AG04449 (cell line): ENCODE measurements around the gene EHBP1L1.
A peak's percentile ranks its signal among the peaks of the same experiment; 100 is the strongest.

Experiments
- CTCF ChIA-PET: fragments of 350-600 bp; formaldehyde crosslinking; extraction: SDS; loops from one replicate; lab custom pipeline; 2021; ENCODE audit warnings: antibody characterized with exemption; lab: Yijun Ruan, JAX
- POLR2A ChIA-PET: fragments of 400-600, 350-600 bp; formaldehyde crosslinking; extraction: SDS; loops from one replicate; lab custom pipeline; 2020; ENCODE audit warnings: antibody characterized with exemption, inconsistent platforms; lab: Yijun Ruan, JAX
- DNase-seq: peaks from one replicate; pipeline ENCODE4 v3.0.0-alpha.2; 2010; ENCODE audit warnings: low read depth, low spot score
- H3K4me3 ChIP-seq: 2 replicates; pipeline ENCODE4 v1.5.1; 2011; ENCODE audit warnings: low read depth, mild to moderate bottlenecking, control low read depth, low read length
- CTCF ChIP-seq: IDR thresholded peaks from one replicate; pipeline ENCODE4 v1.5.1; 2011; ENCODE audit warnings: mild to moderate bottlenecking, moderate library complexity, low read length, control low read depth, inconsistent platforms; ENCODE audit not compliant: insufficient read depth; ENCODE audit errors: missing control alignments

Gene EHBP1L1

GRCh38 chr11:65615950-65616574 lies 40.2 kb downstream of the EHBP1L1 start:
- POLR2A ChIA-PET = interaction anchor here (0.7 to 1.5 kb wide), 9 partner anchors 9 to 242 kb away, joined by 3 to 9 read pairs (median 4); partner anchors contain the start of genes NEAT1 and SIPA1
- no peak for DNase-seq
- peak overlapping the region; percentile 90 for H3K4me3 ChIP-seq
- CTCF ChIA-PET = interaction anchor here (0.8 to 14.3 kb wide), 8 partner anchors 10 to 269 kb away, joined by 3 to 134 read pairs (median 6); partner anchors contain the start of gene KCNK7
- TF ChIP-seq CTCF = no peak

DNA sequence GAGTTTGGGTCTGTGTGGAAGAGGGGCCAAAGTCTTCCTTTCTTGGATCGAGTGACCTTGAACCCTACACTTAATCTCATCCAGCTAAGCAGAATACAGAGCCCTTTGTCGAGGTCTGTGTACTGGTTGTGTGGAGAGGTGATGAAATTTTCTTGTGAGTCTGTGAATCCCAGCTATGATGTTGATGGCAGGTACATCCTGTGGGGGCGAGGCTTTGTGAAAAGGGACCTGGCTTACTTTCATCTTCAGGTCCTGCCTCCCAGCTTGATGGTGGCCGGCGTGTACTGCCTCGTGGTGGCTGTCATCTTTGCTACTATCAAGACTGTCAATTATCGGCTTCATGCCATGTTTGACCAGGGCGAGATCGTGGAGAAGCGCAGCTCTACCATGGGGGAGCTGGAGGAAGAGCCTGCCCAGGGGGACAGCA lies 40.7 kb downstream of the EHBP1L1 start:
- no peak for TF ChIP-seq CTCF
- ChIA-PET CTCF (interaction anchor here (0.8 to 14.3 kb wide), 9 partner anchors 10 to 268 kb away, joined by 3 to 134 read pairs (median 4); partner anchors contain the start of genes KCNK7 and SIPA1), POLR2A (interaction anchor here (1.0 kb wide), 1 partner anchor 76 kb away, joined by 5 read pairs; no protein-coding TSS in a partner anchor)
- H3K4me3 ChIP-seq = peak overlapping the region; percentile 90
- no peak for DNase-seq

DNA sequence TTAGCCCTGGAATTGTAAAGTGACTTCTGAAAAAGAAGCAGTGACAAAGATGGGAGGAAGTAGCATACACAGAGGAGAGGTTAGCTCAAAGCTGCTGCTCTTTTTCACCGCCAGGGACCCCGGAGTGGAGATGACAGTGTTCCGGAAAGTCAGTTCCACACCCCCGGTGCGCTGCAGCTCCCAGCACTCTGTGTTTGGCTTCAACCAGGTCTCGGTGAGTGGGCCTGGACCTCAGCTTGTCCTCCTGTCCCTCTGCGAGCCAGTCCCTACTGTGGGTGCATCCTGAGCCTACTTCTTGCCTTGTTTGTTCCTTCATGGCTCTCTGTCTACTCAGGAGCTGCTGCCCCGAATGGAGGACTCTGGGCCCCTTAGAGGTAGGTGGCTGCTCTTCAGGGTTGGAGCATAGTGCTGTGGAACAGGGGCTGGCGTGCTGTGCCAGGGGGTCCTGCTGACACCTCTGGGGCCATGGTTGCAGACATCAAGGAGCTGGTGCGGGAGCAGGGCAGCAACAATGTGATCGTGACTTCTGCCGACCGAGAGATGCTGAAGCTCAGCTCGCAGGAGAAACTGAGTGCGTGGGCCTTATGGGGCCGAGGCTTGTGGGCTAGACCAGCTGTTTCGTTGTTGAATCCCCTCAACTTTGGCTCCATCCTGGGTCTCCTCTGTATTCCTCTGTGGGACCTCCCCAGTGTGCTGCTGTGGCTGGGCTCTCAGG lies 41.4 kb downstream of the EHBP1L1 start:
- POLR2A ChIA-PET = interaction anchor here (0.9 to 1.0 kb wide), 2 partner anchors 14 to 77 kb away, joined by 4 to 5 read pairs; no protein-coding TSS in a partner anchor
- peak overlapping the region; percentile 90 for H3K4me3 ChIP-seq
- TF ChIP-seq CTCF = no peak
- CTCF ChIA-PET = interaction anchor here (0.8 to 2.5 kb wide), 10 partner anchors 9 to 268 kb away, joined by 3 to 16 read pairs (median 4); partner anchors contain the start of gene SIPA1
- no peak for DNase-seq

GRCh38 chr11:65617990-65618751 lies 42.3 kb downstream of the EHBP1L1 start:
- ChIA-PET POLR2A (interaction anchor here (0.9 kb wide), 1 partner anchor 14 kb away, joined by 4 read pairs; no protein-coding TSS in a partner anchor), CTCF (interaction anchor here (1.4 to 2.5 kb wide), 5 partner anchors 9 to 201 kb away, joined by 4 to 16 read pairs (median 6); no protein-coding TSS in a partner anchor)
- no peak overlapping the region for H3K4me3 ChIP-seq
- no peak for DNase-seq
- TF ChIP-seq CTCF = no peak

GRCh38 chr11:65618763-65619162 lies 42.9 kb downstream of the EHBP1L1 start:
- POLR2A ChIA-PET = no interaction called here
- TF ChIP-seq CTCF = no peak
- DNase-seq = no peak
- CTCF ChIA-PET = interaction anchor here (0.6 to 2.5 kb wide), 3 partner anchors 8 to 78 kb away, joined by 3 to 16 read pairs (median 10); no protein-coding TSS in a partner anchor
- no peak overlapping the region for H3K4me3 ChIP-seq
